ENCODE measurements around the gene CCNYL1. TPM values are rescaled to one million over a fixed set of nuclear protein-coding genes. Genes with fewer than 3 reads are reported as not detected.
"Not testable (repeated sequence)": the region's sequence is repeated elsewhere in the genome, so short reads cannot be mapped to it uniquely, and the experiment has no call there.

CCNYL1 gene
- total RNA-seq, 8 experiments from 2014 or later, result 6.0 to 67.1 (median 8.7) TPM

DNA sequence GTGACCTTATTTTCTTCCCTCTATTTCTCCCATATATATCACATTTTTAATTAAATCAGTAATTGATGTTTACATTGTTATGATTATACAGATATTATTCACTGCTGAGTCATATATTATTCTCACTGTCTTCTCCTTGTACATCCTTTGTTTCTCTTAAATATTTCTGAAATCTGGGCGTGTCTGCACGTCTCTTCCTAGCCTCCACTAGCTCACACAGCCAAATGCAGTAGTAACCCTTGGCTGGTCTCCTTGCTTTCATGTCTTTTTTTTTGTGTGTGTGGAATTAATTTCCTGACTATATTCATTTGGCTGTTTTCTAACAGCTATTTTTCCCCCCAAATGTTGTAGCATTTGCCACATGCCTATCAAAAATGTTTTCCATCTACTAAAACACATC lies 15.8 kb downstream of the CCNYL1 start:
- ATAC-seq (replicated peaks in 6 of 8), result peak in 2 of 8 experiments; percentile 36 to 68
- H3K27ac ChIP-seq, result no peak overlapping the region
- H3K4me1 ChIP-seq (replicated peaks in 1 of 2), result no peaks in the 10 kb centered on the region
- in situ Hi-C loops (cut with MboI; ENCODE audit: low pct_unique_long_range_greater_than_20kb in 2 of 9, low sequenced_read_pairs in 9 of 9, unreplicated experiment in 9 of 9), result loop anchor here in 2 of 9 experiments (25.0 kb wide), 1 partner anchor 335 kb away; no protein-coding TSS in a partner anchor
- WGBS, 10 experiments, result 0 to 100% (median 86%) methylated on average over 1 to 2 of the region's 2 CpGs; no CpG with 5 or more reads in 2 of the 10 experiments
- H3K4me3 ChIP-seq, result no peak overlapping the region

DNA sequence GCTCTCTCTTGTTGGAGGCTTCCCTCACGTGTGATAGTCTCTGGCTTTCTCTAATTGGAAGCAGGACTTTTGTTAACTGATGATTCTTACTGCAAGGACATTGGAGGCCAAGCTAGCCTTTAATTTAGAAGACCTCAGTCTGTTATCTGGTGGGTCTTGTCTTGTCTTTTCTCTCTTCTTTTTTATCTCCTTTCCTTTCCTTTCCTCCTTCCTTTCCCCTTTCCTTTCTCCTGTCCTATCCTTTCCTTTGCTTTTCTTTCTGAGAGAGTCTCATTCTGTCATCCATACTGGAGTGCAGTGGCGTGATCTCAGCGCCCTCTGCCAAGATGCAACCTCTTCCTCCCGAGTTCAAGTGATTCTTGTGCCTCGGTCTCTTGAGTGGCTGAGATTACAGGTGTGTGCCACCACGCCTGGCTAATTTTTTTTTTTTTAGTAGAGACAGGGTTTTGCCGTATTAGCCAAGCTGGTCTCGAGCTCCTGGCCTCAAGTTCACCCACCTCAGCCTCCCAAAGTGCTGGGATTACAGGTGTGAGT lies 18.1 kb downstream of the CCNYL1 start:
- WGBS, 10 experiments, result 74 to 100% (median 92%) methylated on average over 2 to 8 of the region's 8 CpGs
- ATAC-seq (replicated peaks in 6 of 8), result no peak
- Histone ChIP-seq H3K4me3 (no peak overlapping the region), H3K4me1 (replicated peaks in 1 of 2) (no peaks in the 10 kb centered on the region), H3K27ac (no peak overlapping the region)
- in situ Hi-C loops (cut with MboI; ENCODE audit: low pct_unique_long_range_greater_than_20kb in 2 of 9, low sequenced_read_pairs in 9 of 9, unreplicated experiment in 9 of 9), result loop anchor here in 2 of 9 experiments (25.0 kb wide), 1 partner anchor 333 kb away; no protein-coding TSS in a partner anchor

DNA sequence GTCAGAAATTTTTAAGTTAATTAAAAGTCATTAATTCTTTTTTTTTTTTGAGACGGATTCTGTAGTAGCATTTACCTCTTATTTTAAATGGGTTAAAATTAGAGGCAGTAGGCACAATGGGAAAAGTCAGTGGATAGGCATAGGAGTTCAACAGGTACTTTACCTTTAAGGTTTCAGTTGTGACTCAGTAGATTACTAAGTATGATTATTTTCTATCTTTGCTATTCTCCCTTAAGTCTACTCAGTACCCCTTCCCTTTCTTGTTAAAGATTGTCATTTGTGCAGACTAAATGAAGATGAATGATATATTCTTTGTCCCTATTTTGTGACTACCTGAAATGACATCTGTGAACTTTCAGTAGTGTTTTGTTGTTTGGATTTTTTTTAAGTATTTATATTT lies 19.7 kb downstream of the CCNYL1 start:
- ATAC-seq (replicated peaks in 6 of 8), result no peak
- no peaks in the 10 kb centered on the region for H3K4me1 ChIP-seq (replicated peaks in 1 of 2)
- in situ Hi-C loops (cut with MboI; ENCODE audit: low pct_unique_long_range_greater_than_20kb in 2 of 9, low sequenced_read_pairs in 9 of 9, unreplicated experiment in 9 of 9), result loop anchor here in 2 of 9 experiments (25.0 kb wide), 1 partner anchor 331 kb away; no protein-coding TSS in a partner anchor
- no peak overlapping the region for H3K27ac ChIP-seq
- WGBS, 10 experiments, result 75 to 100% (median 100%) methylated on average over 1 of the region's 1 CpG; no CpG with 5 or more reads in 3 of the 10 experiments
- H3K4me3 ChIP-seq, result no peak overlapping the region

DNA sequence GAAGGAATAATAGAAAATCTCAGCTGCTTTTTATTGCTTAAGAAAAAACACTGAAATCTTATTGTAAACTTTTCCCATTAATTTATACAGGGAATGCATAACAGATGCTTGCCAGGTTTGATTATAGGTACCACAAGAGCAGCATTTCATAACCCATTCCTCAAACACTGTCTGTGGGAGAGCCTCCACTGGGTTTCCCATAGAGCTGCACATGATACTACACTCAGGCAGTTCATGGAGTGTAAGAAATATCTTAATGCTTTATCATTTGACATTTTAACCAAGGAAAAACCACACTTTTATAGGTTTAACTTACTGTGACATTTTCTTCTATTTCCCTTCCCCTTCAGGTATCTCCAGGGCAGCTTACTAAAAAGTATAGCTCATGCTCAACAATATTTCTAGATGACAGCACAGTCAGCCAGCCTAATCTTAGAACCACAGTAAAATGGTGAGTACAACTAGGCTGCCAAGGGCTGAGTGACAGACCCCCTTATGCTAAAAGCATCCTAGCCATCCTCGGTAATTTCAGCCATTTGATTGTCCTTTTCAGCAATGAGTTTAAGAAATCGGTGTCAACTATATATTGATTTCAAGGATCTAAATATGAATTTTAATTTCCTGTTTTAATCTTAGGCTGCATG lies 22.3 kb downstream of the CCNYL1 start:
- in situ Hi-C loops (cut with MboI; ENCODE audit: low pct_unique_long_range_greater_than_20kb in 2 of 9, low sequenced_read_pairs in 9 of 9, unreplicated experiment in 9 of 9), result loop anchor here in 2 of 9 experiments (25.0 kb wide), 1 partner anchor 329 kb away; no protein-coding TSS in a partner anchor
- Histone ChIP-seq H3K27ac (no peak overlapping the region), H3K4me1 (replicated peaks in 1 of 2) (no peaks in the 10 kb centered on the region), H3K4me3 (no peak overlapping the region)
- WGBS, 10 experiments, result 75 to 100% (median 95%) methylated on average over 1 to 2 of the region's 2 CpGs; no CpG with 5 or more reads in 2 of the 10 experiments
- no peak for ATAC-seq (replicated peaks in 6 of 8)

DNA sequence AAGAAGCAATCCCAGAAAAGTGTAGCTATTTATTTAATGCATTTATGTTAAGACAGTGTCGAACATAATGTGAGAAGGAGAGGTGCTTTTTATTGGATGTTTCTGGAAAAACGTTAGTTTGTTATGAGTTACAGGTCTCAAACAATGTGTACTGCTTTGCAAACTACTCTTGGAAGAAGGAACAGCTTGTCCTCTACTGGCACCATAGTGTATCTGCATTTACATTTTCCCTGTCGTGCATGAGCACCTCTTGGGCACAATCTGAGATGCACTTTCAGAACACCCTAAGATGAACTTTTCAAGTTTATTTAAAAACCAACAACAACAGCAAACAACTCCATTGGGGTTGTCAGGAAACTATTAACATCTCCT lies 22.8 kb downstream of the CCNYL1 start:
- in situ Hi-C loops (cut with MboI; ENCODE audit: low pct_unique_long_range_greater_than_20kb in 2 of 9, low sequenced_read_pairs in 9 of 9, unreplicated experiment in 9 of 9), result loop anchor here in 2 of 9 experiments (25.0 kb wide), 1 partner anchor 328 kb away; no protein-coding TSS in a partner anchor
- H3K4me1 ChIP-seq (replicated peaks in 1 of 2), result no peaks in the 10 kb centered on the region
- H3K4me3 ChIP-seq, result no peak overlapping the region
- ATAC-seq (replicated peaks in 6 of 8), result peak in 2 of 8 experiments; percentile 49 to 61
- no peak overlapping the region for H3K27ac ChIP-seq
- 25 to 100% (median 65%) methylated on average over 1 to 3 of the region's 3 CpGs; no CpG with 5 or more reads in 3 of the 10 experiments for whole genome bisulfite sequencing, 10 experiments

DNA sequence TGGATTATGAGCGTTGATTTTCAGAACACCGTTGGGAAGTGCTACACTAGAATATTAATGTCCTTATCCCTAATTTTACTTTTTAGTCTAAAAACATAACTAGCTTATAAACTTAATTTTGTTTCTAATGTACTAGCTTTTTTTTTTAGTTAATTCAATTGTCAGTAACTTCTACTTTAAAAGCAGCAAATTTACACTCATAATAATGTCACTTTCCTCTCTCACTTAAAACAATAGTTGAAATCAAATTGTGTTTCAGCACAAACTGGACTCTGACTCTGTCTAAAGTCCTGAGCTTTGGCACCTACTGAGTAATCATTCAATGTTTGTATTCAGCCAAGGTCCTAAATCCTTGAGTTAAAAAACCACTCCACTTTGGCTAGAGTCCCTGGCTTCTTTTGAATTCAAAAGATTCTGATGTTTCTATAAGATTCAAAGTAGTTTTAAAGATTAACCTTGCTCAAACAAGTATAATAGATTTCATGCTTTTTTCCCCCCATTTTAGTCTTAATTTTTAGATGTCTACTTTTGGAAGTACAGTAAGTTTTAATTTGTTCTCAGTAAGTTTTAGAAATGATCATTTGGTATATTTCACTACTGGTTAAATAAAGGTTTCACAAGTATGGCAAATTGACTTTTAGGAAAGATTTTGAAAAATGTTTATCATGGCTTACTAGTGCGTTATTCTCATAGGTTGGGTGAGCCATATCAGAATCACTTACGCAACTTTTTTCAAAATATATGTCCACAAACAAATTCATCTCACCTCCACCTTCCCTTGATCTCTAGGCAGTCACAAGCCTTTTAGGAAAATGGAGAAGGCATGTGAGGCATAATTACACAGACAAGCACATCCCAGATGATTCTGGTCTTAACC lies 23.4 kb downstream of the CCNYL1 start:
- 90 to 100% (median 95%) methylated on average over 1 to 4 of the region's 4 CpGs; no CpG with 5 or more reads in 1 of the 10 experiments for WGBS, 10 experiments
- in situ Hi-C loops (cut with MboI; ENCODE audit: low pct_unique_long_range_greater_than_20kb in 2 of 9, low sequenced_read_pairs in 9 of 9, unreplicated experiment in 9 of 9), result loop anchor here in 2 of 9 experiments (25.0 kb wide), 1 partner anchor 327 kb away; no protein-coding TSS in a partner anchor

DNA sequence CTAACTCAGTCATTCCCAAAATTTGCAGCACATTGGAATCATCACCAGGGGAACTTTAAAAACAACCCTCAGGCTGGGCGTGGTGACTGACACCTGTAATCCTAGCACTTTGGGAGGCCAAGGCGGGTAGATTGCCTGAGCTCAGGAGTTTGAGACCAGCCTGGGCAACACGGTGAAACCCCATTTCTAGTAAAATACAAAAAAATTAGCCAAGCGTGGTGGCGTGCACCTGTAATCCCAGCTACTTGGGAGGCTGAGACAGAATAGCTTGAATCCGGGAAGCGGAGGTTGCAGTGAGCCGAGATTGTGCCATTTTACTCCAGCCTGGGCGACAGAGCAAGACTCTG lies 24.0 kb downstream of the CCNYL1 start:
- H3K4me1 ChIP-seq (replicated peaks in 1 of 2); ATAC-seq (replicated peaks in 6 of 8); H3K27ac ChIP-seq; H3K4me3 ChIP-seq: not testable (repeated sequence)
- 83 to 100% (median 100%) methylated on average over 2 to 8 of the region's 9 CpGs; no CpG with 5 or more reads in 2 of the 10 experiments for WGBS, 10 experiments
- in situ Hi-C loops (cut with MboI; ENCODE audit: low pct_unique_long_range_greater_than_20kb in 2 of 9, low sequenced_read_pairs in 9 of 9, unreplicated experiment in 9 of 9), result loop anchor here in 2 of 9 experiments (25.0 kb wide), 1 partner anchor 327 kb away; no protein-coding TSS in a partner anchor

More for the DNA sequence above, 23.4 kb downstream of the CCNYL1 start:
- no peak overlapping the region for H3K27ac ChIP-seq
- H3K4me1 ChIP-seq (replicated peaks in 1 of 2), result no peaks in the 10 kb centered on the region
- H3K4me3 ChIP-seq, result no peak overlapping the region
- ATAC-seq (replicated peaks in 6 of 8), result no peak

DNA sequence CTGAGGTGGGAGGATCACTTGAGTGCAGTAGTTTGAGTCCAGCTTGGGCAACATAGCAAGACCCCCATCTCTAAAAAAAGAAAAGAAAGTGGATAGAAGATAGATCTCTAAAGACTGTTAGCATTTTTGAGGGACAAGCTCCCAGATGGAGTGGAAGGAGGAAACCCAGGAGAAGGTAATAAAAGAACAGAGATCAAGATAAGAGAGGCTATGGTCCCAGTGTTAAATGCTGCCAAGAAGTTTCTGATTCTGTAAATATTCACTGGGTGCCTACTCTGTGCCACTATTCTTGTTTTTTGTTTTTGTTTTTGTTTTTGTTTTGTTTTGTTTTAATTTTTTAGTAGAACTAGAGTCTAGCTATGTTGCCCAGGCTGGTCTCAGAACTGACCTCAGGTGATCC lies 32.1 kb downstream of the CCNYL1 start:
- in situ Hi-C loops (cut with MboI; ENCODE audit: low pct_unique_long_range_greater_than_20kb in 2 of 9, low sequenced_read_pairs in 9 of 9, unreplicated experiment in 9 of 9), result loop anchor here in 5 of 9 experiments (10.0 to 25.0 kb wide), 4 partner anchors 291 to 331 kb away; no protein-coding TSS in a partner anchor
- Histone ChIP-seq H3K4me3 (no peak overlapping the region), H3K27ac (no peak overlapping the region), H3K4me1 (replicated peaks in 1 of 2) (no peaks in the 10 kb centered on the region)
- ATAC-seq (replicated peaks in 6 of 8), result no peak

DNA sequence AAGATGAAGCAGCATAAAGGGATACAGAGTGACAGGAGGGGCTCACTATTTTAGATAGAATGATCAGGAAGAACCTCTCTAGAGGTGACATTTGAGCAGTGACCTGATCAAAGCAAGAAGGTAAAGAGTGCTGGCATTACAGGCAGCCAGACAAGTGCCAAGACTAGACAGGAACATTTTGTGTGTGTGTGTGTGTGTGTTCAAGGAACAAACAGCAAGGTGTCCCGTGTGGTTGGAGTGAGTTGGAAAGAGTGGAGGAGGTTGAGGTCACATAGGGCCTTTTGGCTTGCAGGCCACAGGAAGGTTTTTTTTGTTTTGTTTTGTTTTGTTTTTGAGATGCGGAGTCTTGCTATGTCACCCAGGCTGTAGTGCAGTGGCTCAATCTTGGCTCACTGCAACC lies 32.6 kb downstream of the CCNYL1 start:
- no peaks in the 10 kb centered on the region for H3K4me1 ChIP-seq (replicated peaks in 1 of 2)
- in situ Hi-C loops (cut with MboI; ENCODE audit: low pct_unique_long_range_greater_than_20kb in 2 of 9, low sequenced_read_pairs in 9 of 9, unreplicated experiment in 9 of 9), result loop anchor here in 5 of 9 experiments (10.0 to 25.0 kb wide), 4 partner anchors 291 to 331 kb away; no protein-coding TSS in a partner anchor
- no peak overlapping the region for H3K27ac ChIP-seq
- WGBS, 10 experiments, result 20 to 100% (median 80%) methylated on average over 1 of the region's 2 CpGs; no CpG with 5 or more reads in 5 of the 10 experiments
- ATAC-seq (replicated peaks in 6 of 8), result no peak
- no peak overlapping the region for H3K4me3 ChIP-seq

DNA sequence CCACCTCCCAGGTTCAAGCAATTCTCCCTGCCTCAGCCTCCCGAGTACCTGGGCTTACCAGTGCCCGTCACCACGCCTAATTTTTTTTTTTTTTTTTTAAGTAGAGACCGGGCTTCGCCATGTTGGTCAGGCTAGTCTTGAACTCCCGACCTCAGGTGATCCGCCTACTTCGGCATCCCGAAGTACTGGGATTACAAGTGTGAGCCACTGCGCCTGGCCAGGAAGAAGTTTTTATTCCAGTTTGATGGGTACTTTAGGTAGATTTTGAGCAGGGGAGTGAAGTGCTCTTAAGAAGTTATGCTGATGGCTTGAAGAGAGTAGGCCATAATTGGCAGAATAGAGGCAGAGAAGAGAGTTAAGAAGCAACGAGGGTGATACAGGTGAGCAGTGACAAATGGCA lies 33.0 kb downstream of the CCNYL1 start:
- Histone ChIP-seq H3K4me1 (replicated peaks in 1 of 2) (no peaks in the 10 kb centered on the region), H3K4me3 (no peak overlapping the region), H3K27ac (no peak overlapping the region)
- in situ Hi-C loops (cut with MboI; ENCODE audit: low pct_unique_long_range_greater_than_20kb in 2 of 9, low sequenced_read_pairs in 9 of 9, unreplicated experiment in 9 of 9), result loop anchor here in 5 of 9 experiments (10.0 to 25.0 kb wide), 4 partner anchors 290 to 330 kb away; no protein-coding TSS in a partner anchor
- 60 to 100% (median 90%) methylated on average over 1 to 9 of the region's 11 CpGs; no CpG with 5 or more reads in 2 of the 10 experiments for WGBS, 10 experiments
- no peak for ATAC-seq (replicated peaks in 6 of 8)

DNA sequence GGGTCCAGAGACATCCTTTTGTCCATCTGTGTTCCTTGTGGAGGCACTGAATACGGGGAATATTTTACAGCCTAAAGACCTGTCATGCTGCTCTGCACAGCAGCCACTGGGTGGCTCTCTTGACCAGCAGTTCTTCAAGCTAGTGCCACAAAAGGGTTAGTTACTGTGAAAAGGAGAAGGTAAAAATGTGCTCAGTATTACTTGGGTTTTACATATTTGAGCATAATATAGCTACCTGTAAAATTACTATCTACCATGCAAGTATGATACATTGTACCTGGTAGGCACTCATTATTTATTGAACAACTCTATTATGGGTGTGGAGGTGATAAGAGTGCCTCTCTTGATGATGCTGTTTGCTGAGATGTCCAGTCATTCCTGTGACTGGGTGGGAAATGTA lies 34.7 kb downstream of the CCNYL1 start:
- H3K4me1 ChIP-seq (replicated peaks in 1 of 2), result peaks cover 10 to 12% of the 10 kb centered on the region in 2 donors
- in situ Hi-C loops (cut with MboI; ENCODE audit: low pct_unique_long_range_greater_than_20kb in 2 of 9, low sequenced_read_pairs in 9 of 9, unreplicated experiment in 9 of 9), result loop anchor here in 5 of 9 experiments (10.0 to 25.0 kb wide), 4 partner anchors 289 to 329 kb away; no protein-coding TSS in a partner anchor
- no peak overlapping the region for H3K4me3 ChIP-seq
- WGBS, 10 experiments, result 40 to 83% (median 60%) methylated on average over 1 of the region's 1 CpG; no CpG with 5 or more reads in 7 of the 10 experiments
- peak; percentile 34 to 86 (median 78) for ATAC-seq (replicated peaks in 6 of 8)
- no peak overlapping the region for H3K27ac ChIP-seq
